K562 (cell line): ENCODE results near the gene ATP6V1F. TPM values are rescaled to one million over a fixed set of nuclear protein-coding genes. Genes with fewer than 3 reads are reported as not detected.
A peak's percentile ranks its signal among the peaks of the same experiment; 100 is the strongest.

Experiments
- BACH1 ChIP-seq: fragments of 200-800 bp; sonication (Bioruptor generic); IDR thresholded peaks from 2 replicates; pipeline ENCODE4 v1.6.1; 2016; ENCODE audit warnings: missing genetic modification characterization, missing compliant biosample characterization
- BCOR ChIP-seq: fragments of 450-650 bp; IDR thresholded peaks from 2 replicates; pipeline ENCODE4 v1.6.1; 2016
- E2F1 ChIP-seq: sonication (generic); formaldehyde crosslinking; IDR thresholded peaks from 2 replicates; pipeline ENCODE4 v1.8.1; 2023; ENCODE audit warnings: mild to moderate bottlenecking, missing genetic modification reagents, moderate library complexity
- EP400 ChIP-seq: fragments of 450-650 bp; IDR thresholded peaks from 2 replicates; pipeline ENCODE4 v1.6.1; 2017; ENCODE audit warnings: antibody characterized with exemption, mild to moderate bottlenecking, moderate library complexity
- MGA ChIP-seq: fragments of 450-650 bp; IDR thresholded peaks from 2 replicates; pipeline ENCODE4 v1.6.1; 2016; ENCODE audit warnings: mild to moderate bottlenecking, moderate library complexity
- PKNOX1 ChIP-seq: fragments of 450-650 bp; IDR thresholded peaks from 2 replicates; pipeline ENCODE4 v1.6.1; 2016
- PYGO2 ChIP-seq: fragments of 450-650 bp; IDR thresholded peaks from 2 replicates; pipeline ENCODE4 v1.6.1; 2016; ENCODE audit warnings: mild to moderate bottlenecking, missing genetic modification characterization, moderate library complexity, missing compliant biosample characterization
- THRA ChIP-seq: fragments of 450-650 bp; IDR thresholded peaks from 2 replicates; pipeline ENCODE4 v1.6.1; 2017; ENCODE audit warnings: mild to moderate bottlenecking, moderate library complexity
- ZKSCAN8 ChIP-seq: fragments of 200-800 bp; sonication (Bioruptor generic); IDR thresholded peaks from 2 replicates; pipeline ENCODE4 v1.6.1; 2016; ENCODE audit warnings: missing genetic modification characterization, missing compliant biosample characterization
- ZNF12 ChIP-seq: sonication (generic); formaldehyde crosslinking; IDR thresholded peaks from 2 replicates; pipeline ENCODE4 v1.4.0; 2020; ENCODE audit warnings: mild to moderate bottlenecking, missing genetic modification reagents
- polyA plus RNA-seq, 8 experiments: library from polyadenylated mRNA; depleted of rRNA in 4 of 8; stranded (reverse) in 5 of 8; unstranded in 3 of 8; fragments of >200 nt; fragmentation: Nextera tagmentation in 2 of 8; fragmentation: Illumina TruSeq in 1 of 8; extraction: Ambion mirVana in 2 of 8; extraction: Trizol in 1 of 8; gene quantifications; 2 replicates each; pipeline versions ENCODE4 v1.2.1 to v1.2.3, GENCODE V29; 2011 to 2014; ENCODE audit warnings: inconsistent platforms in 1 of 8, missing spikeins in 1 of 8
- total RNA-seq, 7 experiments: library from RNA; depleted of rRNA in 6 of 7; stranded (reverse); fragments of >200 nt in 6 of 7; fragmentation: Illumina TruSeq in 2 of 7; extraction: Trizol in 2 of 7; gene quantifications; 2 replicates each; pipeline versions ENCODE4 v1.2.1 to v1.2.3, GENCODE V29; 2011 to 2021; ENCODE audit warnings: low replicate concordance in 1 of 7

The ATP6V1F gene
- total and polyA plus RNA-seq, 9 of the 15 experiments (the other 6 are each of a cell fraction or from before 2014, with no cell fraction given): 206 to 1,123 (median 542) TPM

- TF ChIP-seq MGA (peak; percentile 92), PKNOX1 (no peak), THRA (no peak), ZNF12 (CRISPR knock-in tag) (no peak; the same call in none of the 2 replicates), E2F1 (CRISPR knock-in tag) (peak; percentile 54; the same call in 1 of the 2 replicates), EP400 (no peak; the same call in 1 of the 2 replicates), BACH1 (tag) (no peak), ZKSCAN8 (no peak), BCOR (peak; percentile 56; the same call in 1 of the 2 replicates), PYGO2 (tag) (no peak)
Observed at GRCh38 chr7:128830231-128831177, 32.2 kb upstream of the ATP6V1F start, which contains the start of gene FLNC (continued).
